ENCODE results near the gene ARHGAP4.

Gene ARHGAP4

DNA sequence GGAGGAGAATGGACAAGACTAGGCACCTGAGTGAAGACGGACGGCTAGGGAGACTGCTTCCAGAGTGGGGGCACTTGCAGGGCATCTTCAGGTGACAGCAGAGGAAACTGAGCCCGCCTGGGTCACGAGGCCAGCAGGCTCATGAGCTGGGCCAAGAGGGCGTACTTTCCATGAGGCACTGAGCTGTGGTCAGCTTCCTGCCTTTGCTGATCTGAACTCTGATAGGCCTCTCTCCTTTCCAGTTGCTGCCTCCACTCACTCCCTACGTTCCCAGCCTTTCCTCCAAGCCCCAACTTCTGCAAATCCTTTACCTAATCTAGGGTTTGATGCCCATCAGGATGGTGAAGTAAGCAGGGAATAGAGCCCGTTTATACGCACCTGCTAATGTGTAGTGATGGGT, 38.7 kb downstream of the ARHGAP4 start:
- no peak for DNase-seq
- in situ Hi-C loops (cut with HindIII; ENCODE audit: low pct_ligation_motif_present, low sequenced_read_pairs) = no loop called here
- H3K27ac ChIP-seq = no peak overlapping the region
- TF ChIP-seq, protein P1, sequence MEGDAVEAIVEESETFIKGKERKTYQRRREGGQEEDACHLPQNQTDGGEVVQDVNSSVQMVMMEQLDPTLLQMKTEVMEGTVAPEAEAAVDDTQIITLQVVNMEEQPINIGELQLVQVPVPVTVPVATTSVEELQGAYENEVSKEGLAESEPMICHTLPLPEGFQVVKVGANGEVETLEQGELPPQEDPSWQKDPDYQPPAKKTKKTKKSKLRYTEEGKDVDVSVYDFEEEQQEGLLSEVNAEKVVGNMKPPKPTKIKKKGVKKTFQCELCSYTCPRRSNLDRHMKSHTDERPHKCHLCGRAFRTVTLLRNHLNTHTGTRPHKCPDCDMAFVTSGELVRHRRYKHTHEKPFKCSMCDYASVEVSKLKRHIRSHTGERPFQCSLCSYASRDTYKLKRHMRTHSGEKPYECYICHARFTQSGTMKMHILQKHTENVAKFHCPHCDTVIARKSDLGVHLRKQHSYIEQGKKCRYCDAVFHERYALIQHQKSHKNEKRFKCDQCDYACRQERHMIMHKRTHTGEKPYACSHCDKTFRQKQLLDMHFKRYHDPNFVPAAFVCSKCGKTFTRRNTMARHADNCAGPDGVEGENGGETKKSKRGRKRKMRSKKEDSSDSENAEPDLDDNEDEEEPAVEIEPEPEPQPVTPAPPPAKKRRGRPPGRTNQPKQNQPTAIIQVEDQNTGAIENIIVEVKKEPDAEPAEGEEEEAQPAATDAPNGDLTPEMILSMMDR (IDR thresholded peaks at IDR 0.05; ENCODE audit: low read depth, low read length, missing control alignments) = no peak
- H3K4me3 ChIP-seq (ENCODE audit: low read depth, low read length) = no peak overlapping the region
- peaks cover 12% of the 10 kb centered on the region for H3K27me3 ChIP-seq (replicated peaks)
- H3K36me3 ChIP-seq (replicated peaks) = no peaks in the 10 kb centered on the region

DNA sequence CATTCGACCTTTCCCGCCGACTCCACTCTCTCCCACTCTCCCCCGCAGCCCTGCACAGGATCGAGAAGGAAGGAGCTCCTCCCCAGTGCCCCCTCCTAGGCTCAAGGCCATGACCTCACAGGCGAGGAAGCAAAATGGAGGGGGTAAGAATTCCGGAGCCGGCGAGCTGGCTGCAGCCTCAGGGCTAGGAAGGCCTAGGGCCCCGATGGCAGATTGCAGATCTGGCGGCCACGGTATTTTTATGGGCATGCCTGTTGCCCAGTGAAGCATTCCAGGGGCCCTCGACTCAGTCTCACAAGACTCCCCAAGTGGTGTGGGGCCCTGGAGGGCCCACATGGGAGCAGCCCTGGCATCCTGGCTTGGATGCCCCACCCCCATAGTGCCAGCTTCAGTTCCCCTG, 39.1 kb downstream of the ARHGAP4 start:
- DNase-seq = no peak
- TF ChIP-seq, protein P1 (IDR thresholded peaks at IDR 0.05; ENCODE audit: low read depth, low read length, missing control alignments) = no peak
- Histone ChIP-seq H3K27ac (no peak overlapping the region), H3K36me3 (replicated peaks) (no peaks in the 10 kb centered on the region), H3K27me3 (replicated peaks) (peaks cover 12% of the 10 kb centered on the region), H3K4me3 (ENCODE audit: low read depth, low read length) (no peak overlapping the region)
- in situ Hi-C loops (cut with HindIII; ENCODE audit: low pct_ligation_motif_present, low sequenced_read_pairs) = no loop called here

DNA sequence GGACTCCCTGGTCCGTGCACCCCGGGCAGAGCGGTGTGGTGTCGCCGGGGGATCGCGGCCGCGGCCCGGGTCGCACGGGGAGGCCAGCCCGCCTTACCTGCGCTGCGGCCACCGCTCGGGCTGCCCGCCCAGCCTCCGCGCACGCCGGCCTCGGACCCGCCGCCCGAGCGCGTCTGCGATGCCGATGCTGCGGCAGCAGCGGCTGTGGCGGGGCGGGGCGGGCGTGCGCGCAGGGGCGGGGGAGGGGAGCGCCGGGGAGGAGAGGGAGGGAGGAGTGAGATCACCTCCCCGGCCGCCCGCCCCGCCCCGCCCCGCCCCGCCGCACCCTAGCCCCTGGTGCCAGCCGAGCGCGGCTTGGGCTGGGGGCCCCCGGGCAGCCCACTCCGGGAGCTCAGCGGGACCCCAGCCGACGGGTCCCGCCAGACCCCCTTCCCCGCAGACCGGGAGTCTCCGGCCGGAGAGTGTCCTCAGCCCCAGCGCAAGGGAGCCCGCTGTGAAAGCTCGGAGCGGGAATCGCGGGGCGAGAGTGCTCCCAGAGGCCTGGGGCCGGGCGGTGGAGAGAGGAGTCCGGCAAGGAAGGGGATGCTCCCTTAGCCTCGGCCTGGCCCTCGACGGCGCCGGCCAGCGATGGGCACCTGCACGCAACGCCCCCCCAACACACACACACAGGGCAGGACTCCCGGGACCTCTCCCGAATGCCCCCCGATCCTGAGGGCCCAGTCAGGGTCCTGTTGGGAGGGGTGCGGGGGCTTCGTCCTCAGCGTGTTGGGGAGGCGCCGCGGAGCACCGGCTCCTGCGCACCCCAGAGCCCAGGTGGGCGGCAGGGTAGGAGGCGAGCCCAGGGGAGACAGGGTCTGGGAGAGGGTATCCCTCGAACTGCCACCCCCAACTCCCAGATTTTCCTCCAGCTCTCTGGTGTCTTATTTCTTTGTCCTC, 39.8 kb downstream of the ARHGAP4 start, which contains the start of gene L1CAM:
TSS of gene L1CAM (minus strand) at position 206 of the 936 bp plus-strand sequence. CDS start 10,337 bp downstream, outside the sequence.
- H3K27me3 ChIP-seq (replicated peaks) = peaks cover 12% of the 10 kb centered on the region
- no peak within 1 kb of the TSS for H3K27ac ChIP-seq
- in situ Hi-C loops (cut with HindIII; ENCODE audit: low pct_ligation_motif_present, low sequenced_read_pairs) = no loop called here
- H3K36me3 ChIP-seq (replicated peaks) = no peaks in the 10 kb centered on the region
- H3K4me3 ChIP-seq (ENCODE audit: low read depth, low read length) = no peak within 1 kb of the TSS
- TF ChIP-seq, protein P1 (IDR thresholded peaks at IDR 0.05; ENCODE audit: low read depth, low read length, missing control alignments) = no peak
- DNase-seq = no peak

DNA sequence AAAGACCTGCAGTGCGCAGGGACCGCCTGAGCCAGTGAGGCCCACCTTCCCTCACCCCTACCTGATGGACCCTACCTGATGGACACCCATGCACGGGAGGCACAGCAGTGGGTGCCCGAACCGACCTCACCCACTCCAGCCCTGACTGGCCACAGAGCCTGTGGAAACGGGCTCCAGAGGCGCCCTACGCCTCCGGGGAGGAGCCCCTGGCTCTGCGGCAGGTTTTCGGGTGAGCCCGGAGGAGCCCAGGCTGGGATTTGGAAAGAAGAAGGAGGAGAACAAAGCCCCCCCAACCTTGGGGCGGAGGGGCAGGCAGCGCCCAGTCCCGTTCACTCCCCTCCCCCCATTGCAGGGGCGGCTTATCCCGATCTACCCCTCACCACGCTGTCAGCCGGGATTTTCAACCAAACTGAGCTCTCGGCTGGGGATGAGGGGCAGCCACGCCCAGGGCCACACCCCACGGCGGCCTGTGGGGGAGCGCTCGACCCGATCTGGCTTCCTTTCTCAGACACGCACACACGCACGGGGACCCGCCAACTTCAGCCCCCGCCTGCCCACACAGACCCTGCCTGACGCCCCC, 40.8 kb downstream of the ARHGAP4 start:
- H3K27me3 ChIP-seq (replicated peaks) = peaks cover 12% of the 10 kb centered on the region
- TF ChIP-seq, protein P1 (IDR thresholded peaks at IDR 0.05; ENCODE audit: low read depth, low read length, missing control alignments) = no peak
- H3K36me3 ChIP-seq (replicated peaks) = no peaks in the 10 kb centered on the region
- DNase-seq = no peak
- H3K4me3 ChIP-seq (ENCODE audit: low read depth, low read length) = no peak overlapping the region
- no peak overlapping the region for H3K27ac ChIP-seq
- in situ Hi-C loops (cut with HindIII; ENCODE audit: low pct_ligation_motif_present, low sequenced_read_pairs) = no loop called here

DNA sequence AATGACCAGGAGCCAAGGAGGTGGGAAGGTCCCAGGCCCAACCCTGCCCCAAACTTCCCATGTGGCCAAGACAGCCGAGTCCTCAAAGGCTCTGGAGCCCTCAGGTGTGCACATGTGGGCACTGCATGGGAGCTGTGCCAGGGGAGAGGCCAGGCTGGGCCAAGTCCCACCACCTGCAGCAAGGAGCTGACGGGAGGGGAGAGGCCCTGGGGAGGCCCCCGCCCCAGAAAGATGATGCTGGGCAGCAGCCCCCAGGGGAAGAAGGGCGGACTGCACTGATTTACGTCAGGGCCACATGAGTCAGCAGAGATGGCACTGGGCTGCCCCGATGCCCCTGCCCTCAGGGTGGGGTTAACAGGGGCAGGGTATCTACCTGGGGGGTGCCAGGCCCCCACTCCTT, 41.5 kb downstream of the ARHGAP4 start:
- in situ Hi-C loops (cut with HindIII; ENCODE audit: low pct_ligation_motif_present, low sequenced_read_pairs) = no loop called here
- no peak for DNase-seq
- H3K27me3 ChIP-seq (replicated peaks) = peaks cover 14% of the 10 kb centered on the region
- H3K4me3 ChIP-seq (ENCODE audit: low read depth, low read length) = no peak overlapping the region
- no peaks in the 10 kb centered on the region for H3K36me3 ChIP-seq (replicated peaks)
- TF ChIP-seq, protein P1 (IDR thresholded peaks at IDR 0.05; ENCODE audit: low read depth, low read length, missing control alignments) = no peak
- no peak overlapping the region for H3K27ac ChIP-seq
